ENCODE results near the gene SOCS7.

The SOCS7 gene

GRCh38 chr17:38336838-38337237, 14.8 kb upstream of the SOCS7 start:
- no peak for DNase-seq (ENCODE audit: low read depth)

- no peak for DNase-seq (ENCODE audit: low read depth)
These were observed 13.6 kb upstream of the SOCS7 start for GRCh38 chr17:38338053-38338452.

GRCh38 chr17:38338535-38338934, 13.1 kb upstream of the SOCS7 start:
- no peak for DNase-seq (ENCODE audit: low read depth)

- DNase-seq (ENCODE audit: low read depth), result no peak
These were observed 11.8 kb upstream of the SOCS7 start for GRCh38 chr17:38339891-38340290.

- no peak for DNase-seq (ENCODE audit: low read depth)
These were observed 10.5 kb upstream of the SOCS7 start for GRCh38 chr17:38341035-38341721.

GRCh38 chr17:38342886-38343607, 8.6 kb upstream of the SOCS7 start:
- no peak for DNase-seq (ENCODE audit: low read depth)

- DNase-seq (ENCODE audit: low read depth), result no peak
These were observed 7.8 kb upstream of the SOCS7 start, which contains the start of gene GPR179 for GRCh38 chr17:38343608-38344419. TSS of gene GPR179 (minus strand) at chr17:38343956. CDS start at chr17:38343789, 167 bp downstream.

- DNase-seq (ENCODE audit: low read depth), result no peak
These were observed 7.3 kb upstream of the SOCS7 start for GRCh38 chr17:38344420-38344745.

- no peak for DNase-seq (ENCODE audit: low read depth)
These were observed 5.9 kb upstream of the SOCS7 start for GRCh38 chr17:38345743-38346142.

- peak; percentile 77 for DNase-seq (ENCODE audit: low read depth)
These were observed 2.4 kb upstream of the SOCS7 start for GRCh38 chr17:38349097-38349730.

- DNase-seq (ENCODE audit: low read depth), result no peak
These were observed 1.6 kb upstream of the SOCS7 start for GRCh38 chr17:38350035-38350434.

GRCh38 chr17:38352245-38353085, 821 bp downstream of the SOCS7 start:
- no peak for DNase-seq (ENCODE audit: low read depth)

GRCh38 chr17:38353086-38353604, 1.5 kb downstream of the SOCS7 start:
- DNase-seq (ENCODE audit: low read depth), result no peak

GRCh38 chr17:38353668-38354067, 2.0 kb downstream of the SOCS7 start:
- DNase-seq (ENCODE audit: low read depth), result no peak

- no peak for DNase-seq (ENCODE audit: low read depth)
These were observed 2.8 kb downstream of the SOCS7 start for GRCh38 chr17:38354466-38354865.

GRCh38 chr17:38355251-38355650, 3.6 kb downstream of the SOCS7 start:
- DNase-seq (ENCODE audit: low read depth), result no peak

GRCh38 chr17:38357486-38358123, 6.0 kb downstream of the SOCS7 start:
- no peak for DNase-seq (ENCODE audit: low read depth)

GRCh38 chr17:38358586-38359513, 7.2 kb downstream of the SOCS7 start:
- DNase-seq (ENCODE audit: low read depth), result no peak

GRCh38 chr17:38361694-38362465, 10.2 kb downstream of the SOCS7 start:
- DNase-seq (ENCODE audit: low read depth), result peak; percentile 41

Measured in amniotic epithelial cell (primary cell).